Activated CD8-positive, alpha-beta T cell treated with anti-CD3 and anti-CD28 coated beads for 36 hours (primary cell): ENCODE measurements around the gene SERPIND1. TPM values are rescaled to one million over a fixed set of nuclear protein-coding genes. Genes with fewer than 3 reads are reported as not detected.

ENCODE experiments used
- ATAC-seq: fragments of 200-7000 bp; cut with Tn5 transposase; one replicate; pipeline ENCODE4 v1.10.0; 2021; ENCODE audit warnings: mild to moderate bottlenecking, moderate library complexity
- CTCF ChIA-PET: fragments of 350-600 bp; sonication (Branson Sonifier 250); formaldehyde crosslinking; loops from one replicate; lab custom pipeline; 2021; ENCODE audit warnings: antibody characterized with exemption; lab: Charles Lee
- POLR2A ChIA-PET: fragments of 350-600 bp; sonication (Branson Sonifier 250); formaldehyde crosslinking; loops from one replicate; lab custom pipeline; 2021; ENCODE audit warnings: antibody characterized with exemption; lab: Charles Lee
- DNase-seq: peaks from one replicate; pipeline ENCODE4 v3.0.0-alpha.2; 2020
- H3K27ac Mint-ChIP-seq: one replicate; pipeline ENCODE4 v1.8.0; 2021; ENCODE audit warnings: mild to moderate bottlenecking, mixed read lengths
- H3K27me3 Mint-ChIP-seq: one replicate; pipeline ENCODE4 v1.8.0; 2021; ENCODE audit warnings: mixed read lengths
- H3K36me3 Mint-ChIP-seq: one replicate; pipeline ENCODE4 v1.8.0; 2021; ENCODE audit warnings: low read depth, mixed read lengths
- H3K4me1 Mint-ChIP-seq: one replicate; pipeline ENCODE4 v1.8.0; 2021; ENCODE audit warnings: low read depth, mixed read lengths
- H3K4me3 Mint-ChIP-seq: one replicate; pipeline ENCODE4 v1.8.0; 2021; ENCODE audit warnings: mild to moderate bottlenecking, moderate library complexity, mixed read lengths
- H3K9me3 Mint-ChIP-seq: one replicate; pipeline ENCODE4 v1.8.0; 2021; ENCODE audit warnings: mixed read lengths
- intact Hi-C: fragments of 100-400 bp; cut with micrococcal nuclease; formaldehyde crosslinking; loops from one replicate; pipeline ENCODE4 v1.10.0; 2022
- total RNA-seq, 2 experiments: library from RNA; stranded (reverse); gene quantifications; one replicate each; pipeline ENCODE4 v1.2.3, GENCODE V29; 2021
- TF ChIP-seq, protein P1 (sequence below): fragments of 200-600 bp; IDR thresholded peaks from one replicate; pipeline ENCODE4 v1.8.0; 2022; ENCODE audit warnings: antibody characterized with exemption, mild to moderate bottlenecking

SERPIND1 gene
- total RNA-seq, 2 experiments from 2014 or later = not detected

DNA sequence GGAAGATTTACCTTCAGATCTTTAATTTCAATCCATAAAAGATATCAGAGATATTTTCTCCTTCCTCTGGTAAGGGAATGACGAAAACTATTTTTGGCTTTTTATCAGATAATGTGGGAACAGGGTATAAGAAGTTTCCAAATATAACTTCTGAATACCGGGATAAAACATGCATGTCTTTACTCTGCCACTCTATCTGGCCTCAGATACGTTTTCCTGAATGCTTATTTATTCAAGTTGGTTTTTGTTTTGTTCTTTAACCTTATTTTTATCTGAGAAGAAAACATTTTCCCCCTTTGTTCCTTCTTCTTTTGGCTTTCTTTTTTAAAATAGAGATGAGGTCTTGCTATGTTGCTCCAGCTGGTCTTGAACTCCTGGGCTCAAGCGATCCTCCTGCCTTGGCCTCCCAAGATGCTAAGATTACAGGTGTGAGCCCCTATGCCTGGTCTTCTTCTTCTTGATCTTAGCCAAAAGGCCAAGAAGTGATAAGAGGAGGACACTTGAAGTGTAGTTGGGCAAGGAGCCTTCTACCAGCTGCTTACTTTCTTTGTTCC lies 1.5 kb downstream of the SERPIND1 start:
- no peak for ATAC-seq
- intact Hi-C loops = no loop called here
- Mint-ChIP-seq H3K4me3 (no peak overlapping the region), H3K36me3 (peaks cover 10% of the 10 kb centered on the region), H3K27me3 (no peaks in the 10 kb centered on the region), H3K9me3 (no peaks in the 10 kb centered on the region), H3K27ac (no peak overlapping the region), H3K4me1 (peaks cover 10% of the 10 kb centered on the region)
- TF ChIP-seq, protein P1, sequence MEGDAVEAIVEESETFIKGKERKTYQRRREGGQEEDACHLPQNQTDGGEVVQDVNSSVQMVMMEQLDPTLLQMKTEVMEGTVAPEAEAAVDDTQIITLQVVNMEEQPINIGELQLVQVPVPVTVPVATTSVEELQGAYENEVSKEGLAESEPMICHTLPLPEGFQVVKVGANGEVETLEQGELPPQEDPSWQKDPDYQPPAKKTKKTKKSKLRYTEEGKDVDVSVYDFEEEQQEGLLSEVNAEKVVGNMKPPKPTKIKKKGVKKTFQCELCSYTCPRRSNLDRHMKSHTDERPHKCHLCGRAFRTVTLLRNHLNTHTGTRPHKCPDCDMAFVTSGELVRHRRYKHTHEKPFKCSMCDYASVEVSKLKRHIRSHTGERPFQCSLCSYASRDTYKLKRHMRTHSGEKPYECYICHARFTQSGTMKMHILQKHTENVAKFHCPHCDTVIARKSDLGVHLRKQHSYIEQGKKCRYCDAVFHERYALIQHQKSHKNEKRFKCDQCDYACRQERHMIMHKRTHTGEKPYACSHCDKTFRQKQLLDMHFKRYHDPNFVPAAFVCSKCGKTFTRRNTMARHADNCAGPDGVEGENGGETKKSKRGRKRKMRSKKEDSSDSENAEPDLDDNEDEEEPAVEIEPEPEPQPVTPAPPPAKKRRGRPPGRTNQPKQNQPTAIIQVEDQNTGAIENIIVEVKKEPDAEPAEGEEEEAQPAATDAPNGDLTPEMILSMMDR = no peak
- ChIA-PET CTCF (interaction anchor here (4.3 kb wide), 1 partner anchor 9 kb away, joined by 25 read pairs; no protein-coding TSS in a partner anchor), POLR2A (no interaction called here)
- no peak for DNase-seq

- Mint-ChIP-seq H3K4me3 (no peak overlapping the region), H3K27ac (no peak overlapping the region), H3K9me3 (no peaks in the 10 kb centered on the region), H3K27me3 (no peaks in the 10 kb centered on the region), H3K4me1 (peaks cover 16% of the 10 kb centered on the region), H3K36me3 (peaks cover 10% of the 10 kb centered on the region)
- intact Hi-C loops = no loop called here
- CTCF ChIA-PET = no interaction called here
- DNase-seq = no peak
- ATAC-seq = no peak
- POLR2A ChIA-PET = no interaction called here
- TF ChIP-seq, protein P1 = no peak
These were observed 2.9 kb downstream of the SERPIND1 start for GRCh38 chr22:20776624-20777405.

DNA sequence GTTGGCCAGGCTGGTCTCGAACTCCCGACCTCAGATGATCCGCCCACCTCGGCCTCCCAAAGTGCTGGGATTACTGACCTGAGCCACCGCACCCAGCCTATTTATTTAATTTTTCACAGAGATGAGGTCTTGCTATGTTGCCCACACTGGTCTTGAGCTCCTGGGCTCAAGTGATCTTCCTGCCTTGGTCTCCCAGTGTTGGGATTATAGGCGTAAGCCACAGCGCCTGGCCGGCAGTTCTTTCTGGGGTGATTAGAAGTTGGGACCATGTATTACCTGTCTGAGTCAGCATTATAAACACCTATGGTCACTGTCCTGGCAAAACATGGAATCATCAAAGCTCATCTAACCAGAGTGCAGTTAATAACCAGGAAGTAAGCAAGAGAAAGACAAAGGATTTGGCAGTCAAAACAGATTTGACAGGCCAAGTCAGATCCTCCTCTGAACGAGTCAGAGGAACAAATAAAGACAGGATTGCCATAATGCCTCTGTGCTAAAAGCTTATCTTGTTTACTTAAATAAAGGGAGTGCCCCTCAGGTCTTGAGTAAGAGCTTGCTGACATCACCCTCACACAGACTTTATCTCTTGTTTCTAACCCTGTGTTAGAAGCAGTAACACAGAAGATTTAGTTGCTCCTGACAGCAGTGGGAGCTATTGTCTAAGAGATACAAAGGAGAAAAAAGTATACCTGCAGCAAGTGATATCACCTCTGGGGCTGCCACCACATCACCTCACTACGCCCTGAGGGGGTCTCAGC lies 3.7 kb downstream of the SERPIND1 start:
- Mint-ChIP-seq H3K27me3 (no peaks in the 10 kb centered on the region), H3K27ac (no peak overlapping the region), H3K4me1 (peaks cover 16% of the 10 kb centered on the region), H3K4me3 (no peak overlapping the region), H3K36me3 (peaks cover 11% of the 10 kb centered on the region), H3K9me3 (no peaks in the 10 kb centered on the region)
- POLR2A ChIA-PET = interaction anchor here (1.3 kb wide), 1 partner anchor 11 kb away, joined by 3 read pairs; no protein-coding TSS in a partner anchor
- TF ChIP-seq, protein P1 = no peak
- CTCF ChIA-PET = no interaction called here
- DNase-seq = no peak
- ATAC-seq = no peak
- intact Hi-C loops = no loop called here

DNA sequence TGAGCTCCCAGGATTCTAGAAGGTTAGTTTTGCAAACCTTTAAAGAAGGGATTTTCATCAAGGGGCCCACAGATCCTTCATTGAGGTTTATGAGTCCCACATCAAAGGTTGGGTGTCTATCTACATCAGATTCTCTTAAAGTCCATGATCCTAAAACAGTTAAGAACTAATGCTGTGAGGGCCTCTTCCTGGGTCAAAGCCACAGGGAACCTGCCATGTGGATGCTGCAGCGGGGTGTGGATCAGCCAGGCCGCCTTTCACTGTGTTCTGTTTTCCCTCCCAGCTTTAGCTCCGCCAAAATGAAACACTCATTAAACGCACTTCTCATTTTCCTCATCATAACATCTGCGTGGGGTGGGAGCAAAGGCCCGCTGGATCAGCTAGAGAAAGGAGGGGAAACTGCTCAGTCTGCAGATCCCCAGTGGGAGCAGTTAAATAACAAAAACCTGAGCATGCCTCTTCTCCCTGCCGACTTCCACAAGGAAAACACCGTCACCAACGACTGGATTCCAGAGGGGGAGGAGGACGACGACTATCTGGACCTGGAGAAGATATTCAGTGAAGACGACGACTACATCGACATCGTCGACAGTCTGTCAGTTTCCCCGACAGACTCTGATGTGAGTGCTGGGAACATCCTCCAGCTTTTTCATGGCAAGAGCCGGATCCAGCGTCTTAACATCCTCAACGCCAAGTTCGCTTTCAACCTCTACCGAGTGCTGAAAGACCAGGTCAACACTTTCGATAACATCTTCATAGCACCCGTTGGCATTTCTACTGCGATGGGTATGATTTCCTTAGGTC lies 5.3 kb downstream of the SERPIND1 start:
- Mint-ChIP-seq H3K36me3 (peaks cover 15% of the 10 kb centered on the region), H3K4me1 (peaks cover 16% of the 10 kb centered on the region)

More for the DNA sequence above, 5.3 kb downstream of the SERPIND1 start:
- TF ChIP-seq, protein P1 = no peak
- ATAC-seq (no peak), DNase-seq (no peak)
- no peak overlapping the region for H3K4me3 Mint-ChIP-seq
- H3K27ac Mint-ChIP-seq = no peak overlapping the region
- CTCF ChIA-PET = interaction anchor here (6.3 kb wide), 1 partner anchor 17 kb away, joined by 57 read pairs; no protein-coding TSS in a partner anchor
- no peaks in the 10 kb centered on the region for H3K9me3 Mint-ChIP-seq
- POLR2A ChIA-PET = no interaction called here
- intact Hi-C loops = no loop called here
- H3K27me3 Mint-ChIP-seq = no peaks in the 10 kb centered on the region
